Measurements from ENCODE around the gene ZNF74. TPM values are rescaled to one million over a fixed set of nuclear protein-coding genes. Genes with fewer than 3 reads are reported as not detected.

Gene ZNF74
- total RNA-seq, 1 experiment from 2014 or later = 15.6 TPM

DNA sequence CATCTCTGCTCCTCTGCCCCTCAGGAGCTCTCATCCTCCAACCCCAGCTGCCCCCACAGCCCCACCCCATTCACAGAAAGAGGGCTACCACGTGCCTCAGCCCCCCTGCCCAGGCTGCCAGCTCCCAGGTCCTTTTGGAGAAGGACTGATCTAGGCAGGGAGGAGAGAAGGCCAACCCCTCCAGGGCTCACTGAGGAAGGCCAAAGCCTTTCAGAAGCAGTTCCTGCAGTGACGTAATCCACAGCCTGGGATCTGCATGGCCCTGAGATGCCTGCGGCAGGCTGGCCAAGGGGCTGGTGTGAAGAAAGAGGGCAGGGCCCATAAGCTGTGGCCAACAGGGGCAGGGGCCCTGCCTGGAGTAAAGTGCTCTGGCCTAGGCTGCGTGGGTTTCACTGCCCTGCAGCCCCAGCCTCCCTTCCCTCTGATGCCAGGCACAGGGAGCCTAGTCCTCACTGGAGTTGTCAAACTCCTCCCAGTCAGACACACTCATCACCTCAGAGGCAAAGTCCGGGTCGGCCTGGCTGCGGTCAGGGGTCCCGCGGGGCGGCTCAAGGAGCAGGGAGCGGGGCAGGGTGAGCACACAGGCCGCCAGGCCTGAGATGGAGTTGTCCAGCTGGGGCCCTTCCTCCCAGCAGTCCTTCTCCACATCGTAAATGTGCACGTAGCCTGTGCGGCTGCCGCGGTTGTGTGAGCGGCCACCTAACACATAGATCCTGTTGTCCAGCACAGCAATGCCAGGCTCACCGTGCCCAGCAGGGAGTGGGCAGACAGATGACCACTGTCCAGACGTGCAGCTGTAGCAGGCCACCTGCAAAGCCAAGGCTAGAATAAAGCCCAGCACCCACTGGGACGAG is 47.9 kb downstream of the ZNF74 start:
- Mint-ChIP-seq H3K36me3 (ENCODE audit: insufficient read depth, unreplicated experiment) (peaks cover 10% of the 10 kb centered on the region), H3K4me1 (ENCODE audit: low read depth, unreplicated experiment) (peaks cover 4% of the 10 kb centered on the region), H3K9me3 (ENCODE audit: unreplicated experiment) (no peaks in the 10 kb centered on the region), H3K4me3 (ENCODE audit: unreplicated experiment) (no peak overlapping the region), H3K27ac (ENCODE audit: unreplicated experiment) (no peak overlapping the region), H3K27me3 (ENCODE audit: insufficient read depth, unreplicated experiment) (peaks cover 3% of the 10 kb centered on the region)
- Histone ChIP-seq H3K4me3 (ENCODE audit: low read depth, low read length) (no peak overlapping the region), H3K36me3 (ENCODE audit: control insufficient read depth, insufficient read depth, low read length) (peaks cover 2% of the 10 kb centered on the region; the same call in 1 of the 2 replicates), H3K4me1 (peaks cover 2% of the 10 kb centered on the region; the same call in 1 of the 2 replicates), H3K27me3 (replicated peaks; ENCODE audit: control insufficient read depth, insufficient read depth, low read length) (no peaks in the 10 kb centered on the region), H3K9me3 (no peaks in the 10 kb centered on the region)
- intact Hi-C loops (cut with micrococcal nuclease; ENCODE audit: unreplicated experiment) = no loop called here
- no peak for DNase-seq
- TF ChIP-seq, protein P1, sequence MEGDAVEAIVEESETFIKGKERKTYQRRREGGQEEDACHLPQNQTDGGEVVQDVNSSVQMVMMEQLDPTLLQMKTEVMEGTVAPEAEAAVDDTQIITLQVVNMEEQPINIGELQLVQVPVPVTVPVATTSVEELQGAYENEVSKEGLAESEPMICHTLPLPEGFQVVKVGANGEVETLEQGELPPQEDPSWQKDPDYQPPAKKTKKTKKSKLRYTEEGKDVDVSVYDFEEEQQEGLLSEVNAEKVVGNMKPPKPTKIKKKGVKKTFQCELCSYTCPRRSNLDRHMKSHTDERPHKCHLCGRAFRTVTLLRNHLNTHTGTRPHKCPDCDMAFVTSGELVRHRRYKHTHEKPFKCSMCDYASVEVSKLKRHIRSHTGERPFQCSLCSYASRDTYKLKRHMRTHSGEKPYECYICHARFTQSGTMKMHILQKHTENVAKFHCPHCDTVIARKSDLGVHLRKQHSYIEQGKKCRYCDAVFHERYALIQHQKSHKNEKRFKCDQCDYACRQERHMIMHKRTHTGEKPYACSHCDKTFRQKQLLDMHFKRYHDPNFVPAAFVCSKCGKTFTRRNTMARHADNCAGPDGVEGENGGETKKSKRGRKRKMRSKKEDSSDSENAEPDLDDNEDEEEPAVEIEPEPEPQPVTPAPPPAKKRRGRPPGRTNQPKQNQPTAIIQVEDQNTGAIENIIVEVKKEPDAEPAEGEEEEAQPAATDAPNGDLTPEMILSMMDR (IDR thresholded peaks at IDR 0.05; ENCODE audit: insufficient read depth in 1 of 2, low read depth in 1 of 2, low read length in 1 of 2, severe bottlenecking in 1 of 2, unreplicated experiment in 1 of 2) = no peak
- BruUV-seq (replicated peaks) = no TSS peak
- CTCF ChIA-PET = interaction anchor here (1.5 kb wide), 1 partner anchor 14 kb away, joined by 10 read pairs; no protein-coding TSS in a partner anchor
- POLR2A ChIA-PET = no interaction called here

DNA sequence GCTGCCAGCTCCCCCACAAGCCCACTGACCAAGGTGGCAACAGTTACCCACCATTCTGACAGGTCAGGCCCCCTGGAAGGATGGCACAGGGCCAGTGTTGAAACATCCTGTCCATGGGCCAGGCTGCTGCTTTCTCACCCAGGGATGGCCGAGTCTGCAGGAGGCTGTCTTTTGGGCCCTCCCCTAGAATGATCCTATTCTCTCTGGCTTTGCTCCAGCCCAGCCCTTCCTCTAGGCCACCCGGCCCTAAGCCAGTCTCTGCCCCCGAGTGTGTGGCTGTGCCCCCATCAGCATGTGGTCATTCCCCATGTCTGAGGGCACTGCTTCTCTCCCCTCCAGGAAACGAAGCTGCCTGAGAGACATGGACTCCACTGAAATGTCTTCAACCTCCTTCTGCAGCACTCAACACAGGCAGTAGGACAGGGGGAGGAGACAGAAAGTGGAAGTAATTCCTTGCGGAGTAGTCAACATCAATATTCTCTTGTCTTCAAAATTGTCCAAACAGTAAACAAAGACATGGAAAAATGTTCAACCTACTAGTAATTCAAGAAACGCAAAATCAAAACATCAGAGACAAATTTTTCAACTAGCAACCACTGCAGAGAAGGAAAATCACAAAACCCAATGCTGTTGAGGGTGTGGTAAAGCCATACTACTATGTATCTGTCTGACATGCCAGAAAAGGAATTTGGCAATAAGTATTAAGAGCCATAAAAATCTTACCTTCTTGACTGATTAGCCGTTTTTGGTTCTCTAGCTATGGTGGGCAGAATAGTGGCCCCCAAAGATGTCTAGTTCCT is 48.7 kb downstream of the ZNF74 start:
- no peaks in the 10 kb centered on the region for H3K9me3 ChIP-seq
- intact Hi-C loops (cut with micrococcal nuclease; ENCODE audit: unreplicated experiment) = no loop called here
- ChIA-PET POLR2A (no interaction called here), CTCF (no interaction called here)
- no TSS peak for BruUV-seq (replicated peaks)
- H3K4me1 ChIP-seq = no peaks in the 10 kb centered on the region
- no peaks in the 10 kb centered on the region for H3K9me3 Mint-ChIP-seq (ENCODE audit: unreplicated experiment)
- no peak overlapping the region for H3K4me3 Mint-ChIP-seq (ENCODE audit: unreplicated experiment)
- TF ChIP-seq, protein P1 (IDR thresholded peaks at IDR 0.05; ENCODE audit: insufficient read depth in 1 of 2, low read depth in 1 of 2, low read length in 1 of 2, severe bottlenecking in 1 of 2, unreplicated experiment in 1 of 2) = no peak
- H3K4me1 Mint-ChIP-seq (ENCODE audit: low read depth, unreplicated experiment) = no peaks in the 10 kb centered on the region
- H3K36me3 ChIP-seq (ENCODE audit: control insufficient read depth, insufficient read depth, low read length) = peaks cover 2% of the 10 kb centered on the region; the same call in 1 of the 2 replicates
- no peaks in the 10 kb centered on the region for H3K27me3 Mint-ChIP-seq (ENCODE audit: insufficient read depth, unreplicated experiment)
- no peak overlapping the region for H3K27ac Mint-ChIP-seq (ENCODE audit: unreplicated experiment)
- H3K4me3 ChIP-seq (ENCODE audit: low read depth, low read length) = no peak overlapping the region
- H3K27me3 ChIP-seq (replicated peaks; ENCODE audit: control insufficient read depth, insufficient read depth, low read length) = no peaks in the 10 kb centered on the region
- peaks cover 5% of the 10 kb centered on the region for H3K36me3 Mint-ChIP-seq (ENCODE audit: insufficient read depth, unreplicated experiment)
- DNase-seq = no peak

DNA sequence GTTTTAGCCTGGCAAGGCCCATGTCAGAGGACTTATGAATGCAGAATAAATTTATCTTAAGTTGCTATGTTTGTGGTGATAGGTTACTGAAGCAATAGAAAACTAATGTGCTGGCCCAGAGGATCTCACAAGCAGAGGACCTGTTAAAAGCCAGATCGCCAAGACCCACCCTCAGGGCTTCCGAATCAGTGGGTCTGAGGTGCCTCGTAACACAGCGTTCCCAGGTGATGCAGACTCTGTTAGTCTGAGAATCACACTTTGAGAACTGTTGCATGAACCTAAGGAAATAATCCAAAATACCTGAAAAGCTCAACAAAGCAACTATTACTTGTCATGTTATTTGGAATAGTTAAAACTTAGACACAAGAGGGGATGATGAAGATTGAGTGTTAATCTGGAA is 50.4 kb downstream of the ZNF74 start:
- no peaks in the 10 kb centered on the region for H3K27me3 ChIP-seq (replicated peaks; ENCODE audit: control insufficient read depth, insufficient read depth, low read length)
- DNase-seq = no peak
- Mint-ChIP-seq H3K4me3 (ENCODE audit: unreplicated experiment) (no peak overlapping the region), H3K27ac (ENCODE audit: unreplicated experiment) (no peak overlapping the region), H3K27me3 (ENCODE audit: insufficient read depth, unreplicated experiment) (no peaks in the 10 kb centered on the region), H3K36me3 (ENCODE audit: insufficient read depth, unreplicated experiment) (no peaks in the 10 kb centered on the region), H3K4me1 (ENCODE audit: low read depth, unreplicated experiment) (no peaks in the 10 kb centered on the region), H3K9me3 (ENCODE audit: unreplicated experiment) (no peaks in the 10 kb centered on the region)
- no peaks in the 10 kb centered on the region for H3K9me3 ChIP-seq
- ChIA-PET CTCF (no interaction called here), POLR2A (no interaction called here)
- H3K4me3 ChIP-seq (ENCODE audit: low read depth, low read length) = no peak overlapping the region
- TF ChIP-seq, protein P1 (IDR thresholded peaks at IDR 0.05; ENCODE audit: insufficient read depth in 1 of 2, low read depth in 1 of 2, low read length in 1 of 2, severe bottlenecking in 1 of 2, unreplicated experiment in 1 of 2) = no peak
- no TSS peak for BruUV-seq (replicated peaks)
- H3K4me1 ChIP-seq = no peaks in the 10 kb centered on the region
- peaks cover 2% of the 10 kb centered on the region; the same call in 1 of the 2 replicates for H3K36me3 ChIP-seq (ENCODE audit: control insufficient read depth, insufficient read depth, low read length)
- intact Hi-C loops (cut with micrococcal nuclease; ENCODE audit: unreplicated experiment) = no loop called here

Measured in Caco-2 (cell line).